Panc1 (cell line): ENCODE data around the gene DBP. TPM values are rescaled to one million over a fixed set of nuclear protein-coding genes. Genes with fewer than 3 reads are reported as not detected.

ENCODE experiments used
- ATAC-seq: fragments of 200-7000 bp; cut with Tn5 transposase; 2 replicates; pipeline ENCODE4 v1.9.1; 2020; ENCODE audit warnings: mild to moderate bottlenecking, moderate library complexity
- BruUV-seq: library from RNA; stranded (reverse); fragments of 400-500 nt; replicated peaks from 2 replicates; lab custom pipeline; 2021; lab: Mats Ljungman, UMichigan
- CTCF ChIA-PET: fragments of 300-600 bp; sonication (Branson Sonifier 250); formaldehyde crosslinking; loops from one replicate; lab custom pipeline; 2022; ENCODE audit warnings: antibody characterized with exemption; lab: Charles Lee
- POLR2A ChIA-PET: fragments of 300-600 bp; sonication (Branson Sonifier 250); formaldehyde crosslinking; loops from one replicate; lab custom pipeline; 2022; ENCODE audit warnings: antibody characterized with exemption; lab: Charles Lee
- DNase-seq: peaks from one replicate; pipeline ENCODE4 v3.0.0-alpha.2; 2010; ENCODE audit warnings: low read depth, low spot score
- H3K27ac ChIP-seq: 2 replicates; pipeline ENCODE4 v1.5.1; 2011; ENCODE audit warnings: mild to moderate bottlenecking, low read length, inconsistent platforms
- H3K27me3 ChIP-seq: fragments of 200-500 bp; sonication (Bioruptor generic); 2 replicates; pipeline ENCODE4 v1.6.0; 2014; ENCODE audit warnings: low read length, inconsistent platforms; ENCODE audit not compliant: control insufficient read depth, insufficient read depth
- H3K36me3 ChIP-seq: fragments of 200-500 bp; sonication (Bioruptor generic); 2 replicates; pipeline ENCODE4 v1.5.1; 2014; ENCODE audit warnings: inconsistent platforms, mild to moderate bottlenecking, low read length, moderate library complexity; ENCODE audit not compliant: control insufficient read depth, insufficient read depth
- H3K4me1 ChIP-seq: 2 replicates; pipeline ENCODE4 v1.5.1; 2011; ENCODE audit warnings: inconsistent platforms, mild to moderate bottlenecking, low read length, moderate library complexity; ENCODE audit not compliant: control insufficient read depth, insufficient read depth
- H3K4me3 ChIP-seq, 2 experiments: 2 replicates each; pipeline ENCODE4 v1.5.1; 2011 to 2012; ENCODE audit warnings: low read depth in 2 of 2, low read length in 2 of 2, mild to moderate bottlenecking in 2 of 2, inconsistent platforms in 1 of 2, moderate library complexity in 1 of 2
- H3K9me3 ChIP-seq: fragments of 200-500 bp; sonication (Bioruptor generic); 2 replicates; pipeline ENCODE4 v1.5.1; 2014; ENCODE audit warnings: low read depth, mild to moderate bottlenecking, inconsistent platforms, low read length, moderate library complexity; ENCODE audit not compliant: control insufficient read depth, insufficient read depth
- POLR2AphosphoS5 ChIP-seq: IDR thresholded peaks from 2 replicates; pipeline ENCODE4 v1.6.1; 2012; ENCODE audit warnings: mild to moderate bottlenecking, low read depth, low read length, moderate library complexity
- SIN3A ChIP-seq: IDR thresholded peaks from 2 replicates; pipeline ENCODE4 v1.6.1; 2012; ENCODE audit warnings: low read depth, mild to moderate bottlenecking, low read length, moderate library complexity, borderline replicate concordance; ENCODE audit not compliant: insufficient read depth
- TCF7L2 ChIP-seq: IDR thresholded peaks from 2 replicates; pipeline ENCODE4 v1.6.1; 2011; ENCODE audit warnings: mild to moderate bottlenecking, low read depth, low read length, inconsistent platforms
- in situ Hi-C: cut with HindIII; loops from 2 replicates; pipeline ENCODE4 v1.10.0; 2016; ENCODE audit warnings: low sequenced_read_pairs, low pct_unique_long_range_greater_than_20kb
- intact Hi-C: fragments of 100-400 bp; cut with micrococcal nuclease; formaldehyde crosslinking; loops from one replicate; pipeline ENCODE4 v1.10.0; 2022; ENCODE audit not compliant: unreplicated experiment
- total RNA-seq: library from RNA; stranded (reverse); gene quantifications from one replicate; pipeline ENCODE4 v1.2.1, GENCODE V29; 2021; ENCODE audit not compliant: unreplicated experiment
- TF ChIP-seq, protein P1 (sequence below): fragments of 450-650 bp; IDR thresholded peaks from 2 replicates; pipeline ENCODE4 v1.5.1; 2017; ENCODE audit warnings: mild to moderate bottlenecking
- TF ChIP-seq, protein P2 (sequence below), 2 experiments: IDR thresholded peaks; 2 replicates each; pipeline ENCODE4 v1.6.1; 2011 to 2012; ENCODE audit warnings: low read depth in 2 of 2, control low read depth in 1 of 2, low read length in 1 of 2, mild to moderate bottlenecking in 1 of 2, moderate library complexity in 1 of 2; ENCODE audit not compliant: insufficient read depth in 1 of 2

The DBP gene
- total RNA-seq, 1 experiment from 2014 or later = 7.4 TPM

DNA sequence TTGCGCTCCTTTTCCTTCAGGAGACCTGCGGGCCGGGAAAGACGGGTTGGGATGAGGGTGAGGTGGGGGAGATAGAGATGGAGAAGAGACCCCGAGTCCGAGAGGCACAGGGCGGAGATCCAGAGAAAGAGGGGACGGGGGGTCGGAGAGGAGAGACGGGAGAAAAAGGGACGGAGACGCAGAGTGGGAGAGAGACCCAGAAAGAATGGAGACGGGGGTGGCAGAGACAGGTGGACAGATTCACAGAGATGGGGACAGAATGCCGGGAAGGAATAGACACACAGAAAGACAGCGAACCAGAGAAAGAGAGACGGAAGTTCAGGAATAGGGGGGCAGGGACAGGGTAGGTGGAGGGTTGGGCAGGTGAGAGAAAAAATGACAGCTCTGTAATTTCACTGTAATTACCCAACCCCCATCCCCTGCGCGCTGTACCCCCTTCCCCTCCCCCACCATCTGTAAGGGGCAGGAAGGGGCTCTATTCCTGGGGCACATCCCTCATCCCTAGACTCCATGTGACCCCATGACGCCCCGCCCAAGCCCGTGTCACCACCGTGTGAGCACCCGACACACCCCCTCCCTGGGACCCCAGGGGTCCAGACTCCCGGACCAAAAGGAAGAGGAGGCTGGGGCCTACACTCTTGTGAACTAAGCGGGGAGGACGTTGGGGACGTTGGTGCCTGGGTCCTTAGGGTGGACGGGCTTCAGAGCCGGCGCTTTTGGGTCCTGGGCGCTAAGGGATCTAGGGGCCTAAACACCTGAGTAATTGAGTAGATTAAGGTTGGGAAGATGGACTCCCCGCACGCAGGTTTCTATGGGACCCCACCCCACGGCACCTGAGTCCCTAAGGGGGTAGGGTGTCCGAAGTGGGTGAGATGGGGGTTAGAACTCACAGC is 967 bp downstream of the DBP start:
- ChIA-PET CTCF (interaction anchor here (0.6 kb wide), 1 partner anchor 146 kb away, joined by 10 read pairs; no protein-coding TSS in a partner anchor), POLR2A (interaction anchor here (0.6 kb wide), 1 partner anchor 462 kb away, joined by 3 read pairs; no protein-coding TSS in a partner anchor)
- Histone ChIP-seq H3K4me3 (peak overlapping the region; percentile 62 to 71), H3K36me3 (no peaks in the 10 kb centered on the region; the same call in 1 of the 2 replicates), H3K27ac (peak overlapping the region; percentile 81), H3K4me1 (peaks cover 25% of the 10 kb centered on the region), H3K9me3 (no peaks in the 10 kb centered on the region), H3K27me3 (no peaks in the 10 kb centered on the region)
- DNase-seq (no peak), ATAC-seq (no peak)
- in situ Hi-C loops = no loop called here
- TF ChIP-seq, protein P1, sequence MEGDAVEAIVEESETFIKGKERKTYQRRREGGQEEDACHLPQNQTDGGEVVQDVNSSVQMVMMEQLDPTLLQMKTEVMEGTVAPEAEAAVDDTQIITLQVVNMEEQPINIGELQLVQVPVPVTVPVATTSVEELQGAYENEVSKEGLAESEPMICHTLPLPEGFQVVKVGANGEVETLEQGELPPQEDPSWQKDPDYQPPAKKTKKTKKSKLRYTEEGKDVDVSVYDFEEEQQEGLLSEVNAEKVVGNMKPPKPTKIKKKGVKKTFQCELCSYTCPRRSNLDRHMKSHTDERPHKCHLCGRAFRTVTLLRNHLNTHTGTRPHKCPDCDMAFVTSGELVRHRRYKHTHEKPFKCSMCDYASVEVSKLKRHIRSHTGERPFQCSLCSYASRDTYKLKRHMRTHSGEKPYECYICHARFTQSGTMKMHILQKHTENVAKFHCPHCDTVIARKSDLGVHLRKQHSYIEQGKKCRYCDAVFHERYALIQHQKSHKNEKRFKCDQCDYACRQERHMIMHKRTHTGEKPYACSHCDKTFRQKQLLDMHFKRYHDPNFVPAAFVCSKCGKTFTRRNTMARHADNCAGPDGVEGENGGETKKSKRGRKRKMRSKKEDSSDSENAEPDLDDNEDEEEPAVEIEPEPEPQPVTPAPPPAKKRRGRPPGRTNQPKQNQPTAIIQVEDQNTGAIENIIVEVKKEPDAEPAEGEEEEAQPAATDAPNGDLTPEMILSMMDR = no peak
- TF ChIP-seq TCF7L2 (no peak), SIN3A (no peak), POLR2AphosphoS5 (no peak)
- TF ChIP-seq, protein P2, sequence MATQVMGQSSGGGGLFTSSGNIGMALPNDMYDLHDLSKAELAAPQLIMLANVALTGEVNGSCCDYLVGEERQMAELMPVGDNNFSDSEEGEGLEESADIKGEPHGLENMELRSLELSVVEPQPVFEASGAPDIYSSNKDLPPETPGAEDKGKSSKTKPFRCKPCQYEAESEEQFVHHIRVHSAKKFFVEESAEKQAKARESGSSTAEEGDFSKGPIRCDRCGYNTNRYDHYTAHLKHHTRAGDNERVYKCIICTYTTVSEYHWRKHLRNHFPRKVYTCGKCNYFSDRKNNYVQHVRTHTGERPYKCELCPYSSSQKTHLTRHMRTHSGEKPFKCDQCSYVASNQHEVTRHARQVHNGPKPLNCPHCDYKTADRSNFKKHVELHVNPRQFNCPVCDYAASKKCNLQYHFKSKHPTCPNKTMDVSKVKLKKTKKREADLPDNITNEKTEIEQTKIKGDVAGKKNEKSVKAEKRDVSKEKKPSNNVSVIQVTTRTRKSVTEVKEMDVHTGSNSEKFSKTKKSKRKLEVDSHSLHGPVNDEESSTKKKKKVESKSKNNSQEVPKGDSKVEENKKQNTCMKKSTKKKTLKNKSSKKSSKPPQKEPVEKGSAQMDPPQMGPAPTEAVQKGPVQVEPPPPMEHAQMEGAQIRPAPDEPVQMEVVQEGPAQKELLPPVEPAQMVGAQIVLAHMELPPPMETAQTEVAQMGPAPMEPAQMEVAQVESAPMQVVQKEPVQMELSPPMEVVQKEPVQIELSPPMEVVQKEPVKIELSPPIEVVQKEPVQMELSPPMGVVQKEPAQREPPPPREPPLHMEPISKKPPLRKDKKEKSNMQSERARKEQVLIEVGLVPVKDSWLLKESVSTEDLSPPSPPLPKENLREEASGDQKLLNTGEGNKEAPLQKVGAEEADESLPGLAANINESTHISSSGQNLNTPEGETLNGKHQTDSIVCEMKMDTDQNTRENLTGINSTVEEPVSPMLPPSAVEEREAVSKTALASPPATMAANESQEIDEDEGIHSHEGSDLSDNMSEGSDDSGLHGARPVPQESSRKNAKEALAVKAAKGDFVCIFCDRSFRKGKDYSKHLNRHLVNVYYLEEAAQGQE (IDR thresholded peaks at IDR 0.05; ENCODE audit: insufficient read depth in 1 of 2, low read depth in 2 of 2, low read length in 1 of 2) = no peak
- no TSS peak for BruUV-seq
- intact Hi-C loops = no loop called here

DNA sequence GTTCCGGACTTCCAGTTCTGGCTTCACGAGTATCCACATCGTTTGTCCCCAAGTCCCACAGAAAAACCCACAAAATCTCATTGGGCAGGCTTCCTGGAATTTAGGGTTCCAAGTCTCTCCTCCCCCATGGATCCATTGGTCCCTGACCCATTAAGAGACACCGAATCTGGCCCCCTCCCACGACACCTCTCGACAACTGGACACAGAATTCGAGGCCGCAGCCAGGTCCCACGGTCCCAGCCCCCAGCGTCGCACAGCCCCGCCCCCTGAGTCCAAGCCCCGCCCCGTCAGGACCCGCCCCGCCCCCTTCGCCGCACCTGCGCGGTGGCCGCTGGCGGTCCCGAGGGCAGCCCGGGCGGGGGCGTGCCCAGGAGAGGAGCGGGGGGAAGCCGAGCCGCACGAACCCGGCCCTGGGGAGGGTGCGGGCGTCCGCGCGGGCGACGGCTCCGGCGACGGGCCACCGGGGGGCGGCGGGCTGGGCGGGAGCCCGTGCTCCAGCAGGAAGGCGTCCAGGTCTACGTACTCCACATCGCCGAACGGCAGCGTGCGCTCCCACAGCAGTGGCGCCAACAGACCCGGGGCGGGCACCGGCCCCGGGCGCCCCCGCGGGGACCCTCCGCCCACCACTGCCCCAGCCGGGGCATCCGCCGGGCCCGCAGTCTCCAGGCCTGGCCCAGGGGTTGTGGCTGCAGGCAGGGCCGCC is 1.8 kb downstream of the DBP start:
- POLR2A ChIA-PET = no interaction called here
- no peak for TF ChIP-seq POLR2AphosphoS5
- TF ChIP-seq, protein P2 (IDR thresholded peaks at IDR 0.05; ENCODE audit: insufficient read depth in 1 of 2, low read depth in 2 of 2, low read length in 1 of 2) = no peak
- TF ChIP-seq, protein P1 = no peak
- no peak for TF ChIP-seq SIN3A
- TF ChIP-seq TCF7L2 = no peak
- no TSS peak for BruUV-seq
- H3K9me3 ChIP-seq = no peaks in the 10 kb centered on the region
- no peak for DNase-seq
- peaks cover 26% of the 10 kb centered on the region for H3K4me1 ChIP-seq
- peak overlapping the region; percentile 96 for H3K27ac ChIP-seq
- no peaks in the 10 kb centered on the region for H3K27me3 ChIP-seq
- H3K4me3 ChIP-seq = peak overlapping the region; percentile 62 to 71
- in situ Hi-C loops (no loop called here), intact Hi-C loops (no loop called here)
- H3K36me3 ChIP-seq = no peaks in the 10 kb centered on the region; the same call in 1 of the 2 replicates
- peak; percentile 31 for ATAC-seq
- CTCF ChIA-PET = no interaction called here
